ENCODE results near the gene PEX14. TPM values are rescaled to one million over a fixed set of nuclear protein-coding genes. Genes with fewer than 3 reads are reported as not detected.

Gene PEX14
- total RNA-seq, 2 donors from 2014 or later: 19.5 to 29.3 TPM

DNA sequence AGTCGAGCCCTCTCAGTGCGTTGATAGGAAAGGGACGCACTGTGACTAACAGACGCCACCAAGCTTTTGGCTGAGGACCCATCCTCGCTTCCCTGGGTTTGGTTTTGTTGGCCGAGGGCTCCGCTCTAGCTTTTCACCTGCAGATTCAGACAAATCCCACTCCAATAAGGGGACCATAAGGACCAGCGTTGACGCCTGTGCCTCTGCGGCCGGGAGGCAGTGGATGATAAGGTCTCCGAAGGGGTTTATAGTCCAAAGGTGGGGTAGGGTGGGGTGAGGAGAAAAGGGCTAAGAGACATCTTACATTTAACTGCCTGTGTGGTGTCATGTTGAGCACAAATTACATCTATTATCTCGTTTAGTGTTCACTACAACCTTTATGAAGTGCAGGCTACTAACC is 760 bp downstream of the PEX14 start:
- intact Hi-C loops (cut with DNase I): loop anchor here (5.0 kb wide), 1 partner anchor 43 kb away; the partner anchor contains the start of gene CENPS
- Histone ChIP-seq H3K9me3 (no peaks in the 10 kb centered on the region), H3K9ac (ENCODE audit: low read depth in 2 of 2, low read length in 2 of 2) (peak overlapping the region; percentile 80 to 96), H3K27me3 (no peaks in the 10 kb centered on the region), H3K27ac (peak overlapping the region; percentile 73), H3K4me1 (peaks cover 12% of the 10 kb centered on the region), H3K4me3 (peak overlapping the region; percentile 86), H3K36me3 (no peaks in the 10 kb centered on the region)
- DNase-seq: peak; percentile 51
- TF ChIP-seq, protein P1, sequence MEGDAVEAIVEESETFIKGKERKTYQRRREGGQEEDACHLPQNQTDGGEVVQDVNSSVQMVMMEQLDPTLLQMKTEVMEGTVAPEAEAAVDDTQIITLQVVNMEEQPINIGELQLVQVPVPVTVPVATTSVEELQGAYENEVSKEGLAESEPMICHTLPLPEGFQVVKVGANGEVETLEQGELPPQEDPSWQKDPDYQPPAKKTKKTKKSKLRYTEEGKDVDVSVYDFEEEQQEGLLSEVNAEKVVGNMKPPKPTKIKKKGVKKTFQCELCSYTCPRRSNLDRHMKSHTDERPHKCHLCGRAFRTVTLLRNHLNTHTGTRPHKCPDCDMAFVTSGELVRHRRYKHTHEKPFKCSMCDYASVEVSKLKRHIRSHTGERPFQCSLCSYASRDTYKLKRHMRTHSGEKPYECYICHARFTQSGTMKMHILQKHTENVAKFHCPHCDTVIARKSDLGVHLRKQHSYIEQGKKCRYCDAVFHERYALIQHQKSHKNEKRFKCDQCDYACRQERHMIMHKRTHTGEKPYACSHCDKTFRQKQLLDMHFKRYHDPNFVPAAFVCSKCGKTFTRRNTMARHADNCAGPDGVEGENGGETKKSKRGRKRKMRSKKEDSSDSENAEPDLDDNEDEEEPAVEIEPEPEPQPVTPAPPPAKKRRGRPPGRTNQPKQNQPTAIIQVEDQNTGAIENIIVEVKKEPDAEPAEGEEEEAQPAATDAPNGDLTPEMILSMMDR (IDR thresholded peaks at IDR 0.05): no peak

- peaks cover 7% of the 10 kb centered on the region for H3K4me1 ChIP-seq
- intact Hi-C loops (cut with DNase I): loop anchor here (5.0 kb wide), 1 partner anchor 47 kb away; the partner anchor contains the start of gene CENPS
- H3K36me3 ChIP-seq: no peaks in the 10 kb centered on the region
- H3K9ac ChIP-seq (ENCODE audit: low read depth in 2 of 2, low read length in 2 of 2): no peak overlapping the region
- no peaks in the 10 kb centered on the region for H3K9me3 ChIP-seq
- H3K27ac ChIP-seq: no peak overlapping the region
- TF ChIP-seq, protein P1 (IDR thresholded peaks at IDR 0.05): no peak
- no peaks in the 10 kb centered on the region for H3K27me3 ChIP-seq
- H3K4me3 ChIP-seq: no peak overlapping the region
- no peak for DNase-seq
Observed at GRCh38 chr1:10479296-10479695, 4.5 kb downstream of the PEX14 start.

GRCh38 chr1:10480614-10481013 is 5.9 kb downstream of the PEX14 start:
- Histone ChIP-seq H3K9me3 (no peaks in the 10 kb centered on the region), H3K4me3 (no peak overlapping the region), H3K27ac (no peak overlapping the region), H3K36me3 (no peaks in the 10 kb centered on the region), H3K9ac (ENCODE audit: low read depth in 2 of 2, low read length in 2 of 2) (no peak overlapping the region), H3K27me3 (no peaks in the 10 kb centered on the region), H3K4me1 (peaks cover 5% of the 10 kb centered on the region)
- intact Hi-C loops (cut with DNase I): no loop called here
- TF ChIP-seq, protein P1 (IDR thresholded peaks at IDR 0.05): no peak
- DNase-seq: no peak

- TF ChIP-seq, protein P1 (IDR thresholded peaks at IDR 0.05): no peak
- H3K4me3 ChIP-seq: no peak overlapping the region
- H3K4me1 ChIP-seq: peaks cover 6% of the 10 kb centered on the region
- no peak overlapping the region for H3K9ac ChIP-seq (ENCODE audit: low read depth in 2 of 2, low read length in 2 of 2)
- H3K27me3 ChIP-seq: no peaks in the 10 kb centered on the region
- intact Hi-C loops (cut with DNase I): no loop called here
- H3K36me3 ChIP-seq: no peaks in the 10 kb centered on the region
- no peak for DNase-seq
- H3K27ac ChIP-seq: no peak overlapping the region
- no peaks in the 10 kb centered on the region for H3K9me3 ChIP-seq
Observed at GRCh38 chr1:10484521-10484920, 9.8 kb downstream of the PEX14 start.

GRCh38 chr1:10489291-10490055 is 14.7 kb downstream of the PEX14 start:
- H3K36me3 ChIP-seq: no peaks in the 10 kb centered on the region
- TF ChIP-seq, protein P1 (IDR thresholded peaks at IDR 0.05): no peak
- intact Hi-C loops (cut with DNase I): loop anchor here (5.0 kb wide), 1 partner anchor 112 kb away; no protein-coding TSS in a partner anchor
- no peaks in the 10 kb centered on the region for H3K9me3 ChIP-seq
- DNase-seq: no peak
- H3K27me3 ChIP-seq: no peaks in the 10 kb centered on the region
- no peak overlapping the region for H3K4me3 ChIP-seq
- H3K9ac ChIP-seq (ENCODE audit: low read depth in 2 of 2, low read length in 2 of 2): no peak overlapping the region
- H3K27ac ChIP-seq: no peak overlapping the region
- H3K4me1 ChIP-seq: peaks cover 7% of the 10 kb centered on the region

All from colonic mucosa (tissue), 4 donors.